Head of caudate nucleus (tissue), 42 donors: ENCODE data around the gene AP1M1.
"Not testable (repeated sequence)": the region's sequence is repeated elsewhere in the genome, so short reads cannot be mapped to it uniquely, and the experiment has no call there.

Experiments used
- DNase-seq, 42 donors: peaks; one replicate each; pipeline versions ENCODE4 v3.0.0 to v3.0.0-alpha.2; 2020 to 2021; ENCODE audit warnings: mixed read lengths in 7 of 42
- intact Hi-C: fragments of 100-400 bp; cut with DNase I; formaldehyde crosslinking; loops from one replicate; pipeline ENCODE4 v1.15.0; 2022

Gene AP1M1

GRCh38 chr19:16272945-16273344, 75.2 kb downstream of the AP1M1 start:
- intact Hi-C loops = no loop called here
- peak in 30 of 42 donors; percentile 7 to 67 (median 42) for DNase-seq

GRCh38 chr19:16274447-16274846, 76.7 kb downstream of the AP1M1 start:
- intact Hi-C loops = no loop called here
- no peak for DNase-seq

DNA sequence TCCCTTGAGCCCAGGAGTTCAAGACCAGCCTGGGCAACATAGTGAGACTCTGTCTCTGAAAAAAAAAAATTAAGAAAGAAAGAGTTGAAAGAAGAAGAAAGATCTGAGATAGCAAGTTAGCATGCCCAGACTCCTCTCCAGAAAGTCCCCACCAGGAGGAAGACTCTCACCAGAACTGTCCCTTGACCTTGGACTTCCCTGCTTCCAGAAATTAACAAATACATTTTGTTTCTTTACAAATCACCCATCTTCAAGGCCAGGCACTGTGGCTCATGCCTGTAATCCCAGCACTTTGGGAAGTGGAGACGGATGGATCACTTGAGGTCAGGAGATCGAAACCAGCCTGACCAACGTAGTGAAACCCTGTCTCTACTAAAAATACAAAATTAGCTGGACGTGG, 82.6 kb downstream of the AP1M1 start:
- intact Hi-C loops = no loop called here
- DNase-seq = no peak

DNA sequence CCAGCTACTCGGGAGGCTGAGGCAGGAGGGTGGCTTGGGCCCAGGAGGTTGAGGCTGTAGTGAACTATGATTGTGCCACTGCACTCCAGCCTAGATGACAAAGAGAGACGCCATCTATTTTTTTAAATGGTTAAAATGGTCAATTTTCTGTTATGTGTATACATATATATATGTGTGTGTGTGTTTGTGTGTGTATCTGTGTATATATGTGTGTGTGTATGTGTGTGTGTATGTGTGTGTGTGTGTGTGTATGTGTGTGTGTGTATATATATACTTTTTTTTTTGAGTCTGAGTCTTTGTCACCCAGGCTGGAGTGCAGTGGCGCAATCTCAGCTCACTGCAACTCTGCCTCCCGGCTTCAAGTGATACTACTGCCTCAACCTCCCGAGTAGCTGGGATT, 84.0 kb downstream of the AP1M1 start:
- intact Hi-C loops = no loop called here

DNA sequence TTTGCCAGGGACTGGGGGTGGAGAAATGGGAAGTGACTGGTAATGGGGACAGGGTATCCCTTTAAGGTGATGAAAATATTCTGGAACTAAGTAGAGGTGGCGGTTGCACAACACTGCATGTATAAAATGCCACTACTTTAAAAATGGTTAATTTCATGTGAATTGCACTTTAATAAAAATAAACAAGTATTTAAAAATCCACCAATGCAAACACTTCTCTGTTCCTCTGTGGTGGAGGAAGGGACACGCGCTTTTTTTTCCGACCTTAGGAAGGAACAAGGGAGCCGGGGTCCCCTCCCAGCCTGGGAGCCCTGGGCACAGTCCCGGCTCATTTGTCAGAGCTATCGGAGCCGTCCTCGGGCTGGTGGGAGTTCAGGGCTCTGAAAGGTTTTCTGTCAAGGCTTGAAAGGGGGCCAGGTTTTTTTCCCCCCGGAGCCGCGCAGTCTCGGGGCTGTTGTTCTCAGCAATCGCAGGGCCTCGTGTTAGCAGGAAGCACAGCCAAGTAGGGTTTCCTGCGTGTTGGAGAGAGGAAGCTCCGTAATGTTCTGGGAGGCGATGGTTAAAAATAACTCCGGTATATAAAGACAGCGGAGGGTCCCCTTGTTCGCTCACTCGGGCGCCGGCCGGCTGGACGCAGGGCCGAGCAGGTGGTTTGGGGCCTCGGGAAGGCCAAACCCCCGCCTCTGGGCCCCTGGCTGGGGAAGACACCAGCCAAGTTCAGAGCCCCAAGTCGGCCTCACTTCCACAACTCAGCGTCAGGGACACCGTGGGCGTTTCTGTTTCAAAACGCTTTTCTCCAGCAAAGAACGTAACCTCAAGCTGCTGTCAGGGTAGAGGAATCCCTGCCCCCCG, 85.7 kb downstream of the AP1M1 start:
- intact Hi-C loops = no loop called here
- DNase-seq = peak; percentile 52 to 88 (median 76)

More for the DNA sequence above, 84.0 kb downstream of the AP1M1 start:
- DNase-seq = no peak

DNA sequence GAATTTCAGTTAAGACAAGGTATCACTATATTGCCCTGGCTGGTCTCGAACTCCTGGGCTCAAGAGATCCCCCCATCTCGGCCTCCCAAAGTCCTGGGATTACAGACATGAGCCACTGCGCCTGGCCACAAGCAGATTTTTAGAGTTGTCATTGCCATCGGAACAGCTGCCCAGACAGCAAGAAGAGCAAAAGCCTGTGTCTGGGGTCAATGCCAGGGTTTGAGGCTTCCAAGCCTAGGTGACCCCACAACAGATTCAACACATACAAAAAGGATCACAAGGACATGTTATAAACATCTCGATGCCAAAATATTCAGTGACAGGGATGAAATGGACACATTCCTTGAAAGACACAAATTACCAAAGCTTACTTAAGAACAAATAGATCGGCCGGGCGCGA, 86.8 kb downstream of the AP1M1 start:
- intact Hi-C loops = no loop called here
- DNase-seq = no peak

- DNase-seq, intact Hi-C loops: not testable (repeated sequence)
Measured at GRCh38 chr19:16285079-16285478, 87.4 kb downstream of the AP1M1 start.

DNA sequence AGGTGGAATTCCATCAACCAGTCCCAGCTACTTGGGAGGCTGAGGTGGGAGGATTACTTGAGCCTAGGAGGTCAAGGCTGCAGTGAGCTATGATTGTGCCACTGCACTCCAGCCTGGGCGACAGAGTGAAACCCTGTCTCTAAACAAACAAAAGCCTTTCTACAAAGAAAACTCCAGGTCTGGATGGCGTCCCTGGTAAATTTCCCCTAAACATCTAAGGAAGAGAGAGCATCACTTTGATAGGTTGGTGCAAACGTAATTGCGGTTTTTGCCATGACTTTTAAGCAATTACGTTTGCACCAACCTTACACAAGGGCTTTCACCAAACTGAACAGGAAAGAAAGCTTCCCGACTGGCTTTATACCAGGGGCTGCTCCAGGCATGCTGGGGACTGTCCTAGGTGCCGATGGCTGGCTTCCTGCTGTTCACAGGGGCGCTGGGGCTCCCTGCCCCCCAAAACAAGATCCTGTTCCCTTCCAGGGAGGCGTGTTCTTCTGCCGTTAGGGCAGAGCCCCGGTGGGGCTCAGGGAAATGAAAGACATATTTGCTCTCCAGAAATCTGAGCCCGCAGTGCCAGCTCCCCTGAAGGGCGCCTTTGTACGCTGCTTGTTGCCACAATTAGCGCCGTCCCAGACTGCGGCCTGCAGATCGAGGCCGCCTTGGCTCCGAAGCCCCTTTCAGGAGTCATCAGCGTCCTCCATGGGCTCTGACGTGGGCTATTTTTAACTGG, 88.2 kb downstream of the AP1M1 start:
- DNase-seq = peak in 39 of 42 donors; percentile 9 to 80 (median 48)

GRCh38 chr19:16288544-16288943, 90.8 kb downstream of the AP1M1 start:
- no peak for DNase-seq
- intact Hi-C loops = no loop called here

More for the DNA sequence above, 88.2 kb downstream of the AP1M1 start:
- intact Hi-C loops = no loop called here

DNA sequence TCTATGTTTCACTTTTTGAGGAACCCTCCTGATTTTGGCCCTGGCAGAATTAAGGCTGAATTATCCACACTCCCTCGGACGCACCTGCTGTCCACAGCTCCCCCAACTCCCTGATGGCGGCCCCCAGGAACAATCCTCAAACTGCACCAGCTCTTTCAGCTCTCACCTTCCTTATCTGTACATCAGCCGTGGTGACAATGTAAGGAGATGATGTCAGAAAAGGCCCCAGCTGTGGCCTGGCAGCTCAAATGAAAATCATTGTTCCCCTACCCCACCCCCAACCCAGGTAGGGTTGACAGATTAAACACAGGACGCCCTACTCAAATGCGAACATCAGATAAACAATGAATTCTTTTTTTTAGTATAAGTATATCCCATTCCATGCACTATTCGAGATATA, 91.9 kb downstream of the AP1M1 start:
- intact Hi-C loops = no loop called here

GRCh38 chr19:16290692-16291091, 93.0 kb downstream of the AP1M1 start:
- DNase-seq = no peak
- intact Hi-C loops = no loop called here

More for the DNA sequence above, 91.9 kb downstream of the AP1M1 start:
- no peak for DNase-seq

DNA sequence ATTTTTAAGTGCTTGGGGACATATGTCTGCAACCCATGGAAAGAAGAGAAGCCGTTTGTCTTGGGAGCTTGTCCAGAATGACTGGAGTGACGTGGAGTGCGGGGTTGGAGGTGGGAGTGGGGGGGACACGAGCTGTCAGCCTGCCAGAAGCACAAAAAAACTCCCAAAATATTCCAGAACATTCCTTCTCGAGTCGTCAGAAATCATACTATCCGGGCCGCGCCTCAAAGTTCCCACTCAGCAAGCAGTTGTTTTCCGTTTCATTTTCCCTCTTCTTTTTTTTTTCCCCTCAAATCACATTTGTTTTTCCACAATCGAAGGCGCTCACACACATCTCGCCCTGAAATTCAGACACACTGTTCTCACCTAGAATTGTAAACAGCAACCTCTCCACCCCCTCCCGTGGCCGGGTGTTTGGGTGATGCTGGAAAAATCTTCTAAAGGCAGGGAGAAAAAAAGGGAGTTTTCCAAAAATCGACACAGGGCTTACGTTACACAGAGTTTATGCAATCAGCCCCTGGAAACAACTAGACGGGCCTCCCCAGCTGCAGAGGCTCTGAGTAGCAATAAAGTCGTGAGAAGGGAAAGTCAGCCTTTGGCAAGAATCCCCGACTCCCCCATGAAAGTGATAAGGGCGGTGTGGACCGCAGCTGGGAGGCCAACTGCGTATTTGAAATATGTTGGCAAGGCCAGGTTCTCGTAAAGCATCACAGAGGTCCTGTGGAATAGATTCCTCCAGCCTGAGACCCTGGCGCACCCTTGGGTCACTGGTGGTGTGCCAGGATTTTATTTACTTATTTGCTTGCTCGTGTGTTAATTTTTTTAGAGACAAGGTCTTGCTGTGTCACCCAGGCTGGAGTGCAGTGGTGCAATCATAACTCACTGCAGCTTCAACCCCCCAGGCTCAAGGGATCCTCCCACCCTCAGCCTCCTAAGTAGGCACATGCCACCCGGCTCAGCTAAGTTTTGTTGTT, 95.7 kb downstream of the AP1M1 start:
- intact Hi-C loops = no loop called here
- DNase-seq = no peak

- DNase-seq = no peak
- intact Hi-C loops = no loop called here
Measured at GRCh38 chr19:16295057-16295456, 97.3 kb downstream of the AP1M1 start.
